Measurements from ENCODE around the gene ATRN. TPM values are rescaled to one million over a fixed set of nuclear protein-coding genes. Genes with fewer than 3 reads are reported as not detected.

ATRN gene
- total RNA-seq, 3 donors from 2014 or later (not counting 1 experiment from before 2014, with no cell fraction given): 16.1 to 21.8 (median 19.3) TPM

GRCh38 chr20:3632311-3633004 is 161.6 kb downstream of the ATRN start:
- no peaks in the 10 kb centered on the region for H3K27me3 ChIP-seq (ENCODE audit: control insufficient read depth, insufficient read depth, low read length)
- intact Hi-C loops (cut with micrococcal nuclease): no loop called here
- H3K4me3 ChIP-seq (ENCODE audit: low read length): no peak overlapping the region
- H3K27ac Mint-ChIP-seq: no peak overlapping the region
- no peaks in the 10 kb centered on the region for H3K9me3 ChIP-seq (ENCODE audit: control insufficient read depth, insufficient read depth, low read length)
- no peaks in the 10 kb centered on the region for H3K9me3 Mint-ChIP-seq
- TF ChIP-seq CTCF (IDR thresholded peaks at IDR 0.05): no peak
- peaks cover 8% of the 10 kb centered on the region for H3K36me3 Mint-ChIP-seq
- WGBS (ENCODE audit: insufficient coverage): 90% methylated on average over 7 of the region's 7 CpGs
- H3K27ac ChIP-seq (ENCODE audit: low read length): no peak overlapping the region
- H3K36me3 ChIP-seq (ENCODE audit: control insufficient read depth, insufficient read depth, low read length): peaks cover 2% of the 10 kb centered on the region
- ATAC-seq: no peak
- no peak for DNase-seq
- H3K4me3 Mint-ChIP-seq: no peak overlapping the region
- H3K4me1 Mint-ChIP-seq: no peaks in the 10 kb centered on the region
- no peaks in the 10 kb centered on the region for H3K27me3 Mint-ChIP-seq (ENCODE audit: low read depth in 2 of 2)
- no peaks in the 10 kb centered on the region for H3K4me1 ChIP-seq (ENCODE audit: control insufficient read depth, insufficient read depth, low read length)

- 73% methylated on average over 5 of the region's 6 CpGs for WGBS (ENCODE audit: insufficient coverage)
- no peaks in the 10 kb centered on the region for H3K4me1 Mint-ChIP-seq
- no peak overlapping the region for H3K4me3 Mint-ChIP-seq
- no peaks in the 10 kb centered on the region for H3K9me3 Mint-ChIP-seq
- H3K27ac ChIP-seq (ENCODE audit: low read length): no peak overlapping the region
- H3K4me3 ChIP-seq (ENCODE audit: low read length): no peak overlapping the region
- peaks cover 6% of the 10 kb centered on the region for H3K36me3 Mint-ChIP-seq
- H3K27me3 ChIP-seq (ENCODE audit: control insufficient read depth, insufficient read depth, low read length): no peaks in the 10 kb centered on the region
- H3K9me3 ChIP-seq (ENCODE audit: control insufficient read depth, insufficient read depth, low read length): no peaks in the 10 kb centered on the region
- H3K4me1 ChIP-seq (ENCODE audit: control insufficient read depth, insufficient read depth, low read length): no peaks in the 10 kb centered on the region
- H3K36me3 ChIP-seq (ENCODE audit: control insufficient read depth, insufficient read depth, low read length): peaks cover 4% of the 10 kb centered on the region
- intact Hi-C loops (cut with micrococcal nuclease): no loop called here
- TF ChIP-seq CTCF (IDR thresholded peaks at IDR 0.05): no peak
- H3K27ac Mint-ChIP-seq: no peak overlapping the region
- no peaks in the 10 kb centered on the region for H3K27me3 Mint-ChIP-seq (ENCODE audit: low read depth in 2 of 2)
- DNase-seq: no peak
- no peak for ATAC-seq
These were observed 163.2 kb downstream of the ATRN start for GRCh38 chr20:3633913-3634478.

GRCh38 chr20:3635346-3635745 is 164.5 kb downstream of the ATRN start:
- no peaks in the 10 kb centered on the region for H3K27me3 Mint-ChIP-seq (ENCODE audit: low read depth in 2 of 2)
- no peak overlapping the region for H3K27ac Mint-ChIP-seq
- H3K4me3 Mint-ChIP-seq: no peak overlapping the region
- H3K36me3 Mint-ChIP-seq: no peaks in the 10 kb centered on the region
- intact Hi-C loops (cut with micrococcal nuclease): no loop called here
- Histone ChIP-seq H3K9me3 (ENCODE audit: control insufficient read depth, insufficient read depth, low read length) (no peaks in the 10 kb centered on the region), H3K4me3 (ENCODE audit: low read length) (no peak overlapping the region), H3K27me3 (ENCODE audit: control insufficient read depth, insufficient read depth, low read length) (no peaks in the 10 kb centered on the region), H3K4me1 (ENCODE audit: control insufficient read depth, insufficient read depth, low read length) (no peaks in the 10 kb centered on the region), H3K27ac (ENCODE audit: low read length) (no peak overlapping the region), H3K36me3 (ENCODE audit: control insufficient read depth, insufficient read depth, low read length) (peaks cover 4% of the 10 kb centered on the region)
- DNase-seq: no peak
- ATAC-seq: no peak
- H3K4me1 Mint-ChIP-seq: no peaks in the 10 kb centered on the region
- TF ChIP-seq CTCF (IDR thresholded peaks at IDR 0.05): no peak
- H3K9me3 Mint-ChIP-seq: no peaks in the 10 kb centered on the region
- no CpG with 5 or more reads among the region's 1 CpG for WGBS (ENCODE audit: insufficient coverage)

- Histone ChIP-seq H3K36me3 (ENCODE audit: control insufficient read depth, insufficient read depth, low read length) (peaks cover 3% of the 10 kb centered on the region), H3K4me3 (ENCODE audit: low read length) (no peak overlapping the region), H3K27ac (ENCODE audit: low read length) (no peak overlapping the region), H3K9me3 (ENCODE audit: control insufficient read depth, insufficient read depth, low read length) (no peaks in the 10 kb centered on the region), H3K4me1 (ENCODE audit: control insufficient read depth, insufficient read depth, low read length) (no peaks in the 10 kb centered on the region), H3K27me3 (ENCODE audit: control insufficient read depth, insufficient read depth, low read length) (no peaks in the 10 kb centered on the region)
- Mint-ChIP-seq H3K4me3 (no peak overlapping the region), H3K9me3 (no peaks in the 10 kb centered on the region), H3K27me3 (ENCODE audit: low read depth in 2 of 2) (no peaks in the 10 kb centered on the region), H3K36me3 (peaks cover 7% of the 10 kb centered on the region), H3K27ac (no peak overlapping the region), H3K4me1 (no peaks in the 10 kb centered on the region)
- DNase-seq (no peak), ATAC-seq (no peak)
- no CpG with 5 or more reads among the region's 3 CpGs for WGBS (ENCODE audit: insufficient coverage)
- intact Hi-C loops (cut with micrococcal nuclease): no loop called here
- no peak for TF ChIP-seq CTCF (IDR thresholded peaks at IDR 0.05)
These were observed 169.4 kb downstream of the ATRN start for GRCh38 chr20:3640259-3640658.
